ENCODE measurements around the gene MSLN.

MSLN gene

GRCh38 chr16:791131-791530, 30.6 kb downstream of the MSLN start:
- no peak for DNase-seq (ENCODE audit: low read depth in 2 of 2)

- no peak for DNase-seq (ENCODE audit: low read depth in 2 of 2)
These were observed 31.9 kb downstream of the MSLN start for GRCh38 chr16:792221-792995.

- DNase-seq (ENCODE audit: low read depth in 2 of 2) = no peak
These were observed 32.9 kb downstream of the MSLN start for GRCh38 chr16:793414-793813.

GRCh38 chr16:794091-794822, 33.7 kb downstream of the MSLN start:
- no peak for DNase-seq (ENCODE audit: low read depth in 2 of 2)

- no peak for DNase-seq (ENCODE audit: low read depth in 2 of 2)
These were observed 34.4 kb downstream of the MSLN start for GRCh38 chr16:794853-795466.

GRCh38 chr16:795580-796229, 35.2 kb downstream of the MSLN start:
- no peak for DNase-seq (ENCODE audit: low read depth in 2 of 2)

- DNase-seq (ENCODE audit: low read depth in 2 of 2) = no peak
These were observed 36.0 kb downstream of the MSLN start for GRCh38 chr16:796296-797119.

- no peak for DNase-seq (ENCODE audit: low read depth in 2 of 2)
These were observed 36.5 kb downstream of the MSLN start for GRCh38 chr16:797120-797420.

GRCh38 chr16:797686-798085, 37.2 kb downstream of the MSLN start:
- DNase-seq (ENCODE audit: low read depth in 2 of 2) = no peak

GRCh38 chr16:798666-799065, 38.1 kb downstream of the MSLN start:
- DNase-seq (ENCODE audit: low read depth in 2 of 2) = no peak

GRCh38 chr16:799111-799947, 38.8 kb downstream of the MSLN start:
- no peak for DNase-seq (ENCODE audit: low read depth in 2 of 2)

- no peak for DNase-seq (ENCODE audit: low read depth in 2 of 2)
These were observed 39.7 kb downstream of the MSLN start, which contains the start of gene GNG13 for GRCh38 chr16:799948-800833. TSS of gene GNG13 (minus strand) at chr16:800734. CDS start at chr16:799077, 1,657 bp downstream.

- DNase-seq (ENCODE audit: low read depth in 2 of 2) = no peak
These were observed 40.4 kb downstream of the MSLN start for GRCh38 chr16:800834-801511.

GRCh38 chr16:801584-802363, 41.2 kb downstream of the MSLN start:
- DNase-seq (ENCODE audit: low read depth in 2 of 2) = no peak

- no peak for DNase-seq (ENCODE audit: low read depth in 2 of 2)
These were observed 41.9 kb downstream of the MSLN start for GRCh38 chr16:802461-802860.

GRCh38 chr16:802914-803753, 42.6 kb downstream of the MSLN start:
- DNase-seq (ENCODE audit: low read depth in 2 of 2) = no peak

- no peak for DNase-seq (ENCODE audit: low read depth in 2 of 2)
These were observed 43.2 kb downstream of the MSLN start for GRCh38 chr16:803754-804080.
